Measurements from ENCODE around the gene ALG14. TPM values are rescaled to one million over a fixed set of nuclear protein-coding genes. Genes with fewer than 3 reads are reported as not detected.

The ALG14 gene
- total RNA-seq, 1 donor from 2014 or later, result 2.8 TPM

- DNase-seq (ENCODE audit: low read depth, low spot score), result no peak
These were observed 89.5 kb downstream of the ALG14 start for GRCh38 chr1:94983171-94983739.

- no peak for DNase-seq (ENCODE audit: low read depth, low spot score)
These were observed 90.4 kb downstream of the ALG14 start for GRCh38 chr1:94982398-94982797.

- DNase-seq (ENCODE audit: low read depth, low spot score), result no peak
These were observed 91.2 kb downstream of the ALG14 start for GRCh38 chr1:94981575-94981973.

- DNase-seq (ENCODE audit: low read depth, low spot score), result no peak
These were observed 91.9 kb downstream of the ALG14 start for GRCh38 chr1:94980582-94981574.

GRCh38 chr1:94979656-94980581 lies 92.8 kb downstream of the ALG14 start:
- no peak for DNase-seq (ENCODE audit: low read depth, low spot score)

- DNase-seq (ENCODE audit: low read depth, low spot score), result no peak
These were observed 93.6 kb downstream of the ALG14 start for GRCh38 chr1:94979131-94979530.

GRCh38 chr1:94978401-94978800 lies 94.3 kb downstream of the ALG14 start:
- DNase-seq (ENCODE audit: low read depth, low spot score), result no peak

- no peak for DNase-seq (ENCODE audit: low read depth, low spot score)
These were observed 95.7 kb downstream of the ALG14 start for GRCh38 chr1:94976971-94977548.

GRCh38 chr1:94974824-94975223 lies 97.9 kb downstream of the ALG14 start:
- DNase-seq (ENCODE audit: low read depth, low spot score), result no peak

GRCh38 chr1:94974241-94974640 lies 98.5 kb downstream of the ALG14 start:
- DNase-seq (ENCODE audit: low read depth, low spot score), result no peak

- no peak for DNase-seq (ENCODE audit: low read depth, low spot score)
These were observed 99.3 kb downstream of the ALG14 start for GRCh38 chr1:94973309-94973922.

- no peak for DNase-seq (ENCODE audit: low read depth, low spot score)
These were observed 101.2 kb downstream of the ALG14 start for GRCh38 chr1:94971491-94971924.

- DNase-seq (ENCODE audit: low read depth, low spot score), result no peak
These were observed 102.0 kb downstream of the ALG14 start for GRCh38 chr1:94970783-94971182.

- DNase-seq (ENCODE audit: low read depth, low spot score), result no peak
These were observed 103.6 kb downstream of the ALG14 start for GRCh38 chr1:94969137-94969536.

GRCh38 chr1:94966033-94966432 lies 106.7 kb downstream of the ALG14 start:
- DNase-seq (ENCODE audit: low read depth, low spot score), result no peak

- no peak for DNase-seq (ENCODE audit: low read depth, low spot score)
These were observed 108.9 kb downstream of the ALG14 start for GRCh38 chr1:94963864-94964263.

- no peak for DNase-seq (ENCODE audit: low read depth, low spot score)
These were observed 110.1 kb downstream of the ALG14 start for GRCh38 chr1:94962409-94963265.

- no peak for DNase-seq (ENCODE audit: low read depth, low spot score)
These were observed 110.8 kb downstream of the ALG14 start for GRCh38 chr1:94961988-94962387.

GRCh38 chr1:94961582-94961981 lies 111.2 kb downstream of the ALG14 start:
- no peak for DNase-seq (ENCODE audit: low read depth, low spot score)

- DNase-seq (ENCODE audit: low read depth, low spot score), result no peak
These were observed 114.7 kb downstream of the ALG14 start for GRCh38 chr1:94958081-94958480.
